Endothelial cell of umbilical vein (primary cell): Measurements from ENCODE around the gene ZNF880.

Experiments
- EZH2 ChIP-seq: IDR thresholded peaks from 2 replicates; pipeline ENCODE4 v1.6.1; 2012; ENCODE audit warnings: borderline replicate concordance, low read depth, mild to moderate bottlenecking, moderate library complexity, low read length, inconsistent platforms; ENCODE audit not compliant: severe bottlenecking
- FOS ChIP-seq: IDR thresholded peaks from 2 replicates; pipeline ENCODE4 v1.6.1; 2011; ENCODE audit warnings: mild to moderate bottlenecking, low read length, moderate library complexity, borderline replicate concordance; ENCODE audit not compliant: insufficient read depth
- GATA2 ChIP-seq: IDR thresholded peaks from 2 replicates; pipeline ENCODE4 v1.7.0; 2011; ENCODE audit warnings: low read depth, mild to moderate bottlenecking, moderate library complexity, mixed read lengths, low read length; ENCODE audit not compliant: insufficient read length, insufficient read depth
- JUN ChIP-seq: IDR thresholded peaks from 2 replicates; pipeline ENCODE4 v1.6.1; 2011; ENCODE audit warnings: borderline replicate concordance, low read depth; ENCODE audit not compliant: insufficient read length, insufficient read depth
- MYC ChIP-seq: IDR thresholded peaks from one replicate; pipeline ENCODE4 v1.6.1; 2011; ENCODE audit warnings: mild to moderate bottlenecking, low read depth, low read length
- POLR2A ChIP-seq: IDR thresholded peaks from 2 replicates; pipeline ENCODE4 v1.6.1; 2012; ENCODE audit warnings: low read depth, mild to moderate bottlenecking, control low read depth, low read length
- POLR2AphosphoS5 ChIP-seq: IDR thresholded peaks from 2 replicates; pipeline ENCODE4 v1.6.1; 2012; ENCODE audit warnings: low read depth, mild to moderate bottlenecking, control low read depth, low read length, moderate library complexity; ENCODE audit not compliant: insufficient read depth
- TF ChIP-seq, protein P1 (sequence below), 2 donors: IDR thresholded peaks; 1 replicate in 1 of 2; 2 replicates in 1 of 2; pipeline ENCODE4 v1.5.1; 2011; ENCODE audit warnings: low read length in 2 of 2, mild to moderate bottlenecking in 2 of 2, moderate library complexity in 2 of 2, control low read depth in 1 of 2, inconsistent platforms in 1 of 2, low read depth in 1 of 2; ENCODE audit not compliant: insufficient read depth in 1 of 2; ENCODE audit errors: extremely low read depth in 1 of 2
- TF ChIP-seq, protein P2 (sequence below): IDR thresholded peaks from 2 replicates; pipeline ENCODE4 v1.6.1; 2011; ENCODE audit not compliant: insufficient read depth, insufficient read length

DNA sequence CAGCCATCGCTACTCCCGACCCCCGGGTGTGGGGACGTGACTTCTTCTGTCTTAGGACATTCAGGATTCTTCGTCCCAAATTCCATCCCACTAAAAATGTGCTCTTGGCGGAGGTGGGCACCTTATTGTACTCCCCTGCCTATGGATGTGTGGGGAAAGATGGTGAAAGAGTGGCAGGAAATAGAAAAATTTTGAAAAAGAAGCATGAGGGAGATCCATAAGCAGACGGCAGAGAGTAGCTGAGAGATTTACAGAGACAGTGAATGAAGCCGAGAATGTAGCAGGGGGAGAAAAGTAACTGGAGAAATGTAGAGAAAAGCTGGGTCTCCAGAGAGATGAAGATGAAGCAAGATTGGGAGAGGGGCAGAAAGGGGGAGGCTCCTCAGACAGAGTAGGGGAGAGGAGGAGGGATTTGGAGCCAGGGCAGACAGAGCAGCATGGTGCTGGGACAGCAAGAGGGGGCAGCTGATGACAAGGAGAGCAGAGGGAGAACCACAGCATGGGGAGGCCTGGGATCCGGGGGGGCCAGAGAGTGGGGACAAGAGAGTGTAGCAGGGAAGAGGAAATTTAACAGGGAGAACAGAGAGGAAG, 32.8 kb upstream of the ZNF880 start:
- TF ChIP-seq, protein P1, sequence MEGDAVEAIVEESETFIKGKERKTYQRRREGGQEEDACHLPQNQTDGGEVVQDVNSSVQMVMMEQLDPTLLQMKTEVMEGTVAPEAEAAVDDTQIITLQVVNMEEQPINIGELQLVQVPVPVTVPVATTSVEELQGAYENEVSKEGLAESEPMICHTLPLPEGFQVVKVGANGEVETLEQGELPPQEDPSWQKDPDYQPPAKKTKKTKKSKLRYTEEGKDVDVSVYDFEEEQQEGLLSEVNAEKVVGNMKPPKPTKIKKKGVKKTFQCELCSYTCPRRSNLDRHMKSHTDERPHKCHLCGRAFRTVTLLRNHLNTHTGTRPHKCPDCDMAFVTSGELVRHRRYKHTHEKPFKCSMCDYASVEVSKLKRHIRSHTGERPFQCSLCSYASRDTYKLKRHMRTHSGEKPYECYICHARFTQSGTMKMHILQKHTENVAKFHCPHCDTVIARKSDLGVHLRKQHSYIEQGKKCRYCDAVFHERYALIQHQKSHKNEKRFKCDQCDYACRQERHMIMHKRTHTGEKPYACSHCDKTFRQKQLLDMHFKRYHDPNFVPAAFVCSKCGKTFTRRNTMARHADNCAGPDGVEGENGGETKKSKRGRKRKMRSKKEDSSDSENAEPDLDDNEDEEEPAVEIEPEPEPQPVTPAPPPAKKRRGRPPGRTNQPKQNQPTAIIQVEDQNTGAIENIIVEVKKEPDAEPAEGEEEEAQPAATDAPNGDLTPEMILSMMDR (IDR thresholded peaks at IDR 0.05; ENCODE audit: extremely low read depth in 1 of 2, insufficient read depth in 1 of 2, low read depth in 1 of 2, low read length in 2 of 2): no peak
- TF ChIP-seq POLR2AphosphoS5 (no peak), POLR2A (no peak), EZH2 (no peak), FOS (no peak), GATA2 (no peak), JUN (no peak), MYC (no peak)
- TF ChIP-seq, protein P2, sequence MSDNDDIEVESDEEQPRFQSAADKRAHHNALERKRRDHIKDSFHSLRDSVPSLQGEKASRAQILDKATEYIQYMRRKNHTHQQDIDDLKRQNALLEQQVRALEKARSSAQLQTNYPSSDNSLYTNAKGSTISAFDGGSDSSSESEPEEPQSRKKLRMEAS: no peak
